GM12864 (cell line): Measurements from ENCODE around the gene PROZ.

Source experiments
- DNase-seq: peaks from one replicate; pipeline ENCODE4 v3.0.0-alpha.2; 2011; ENCODE audit warnings: low read depth
- H3K4me3 ChIP-seq: 2 replicates; pipeline ENCODE4 v1.5.1; 2011; ENCODE audit warnings: mild to moderate bottlenecking, low read depth, low read length, control low read depth
- CTCF ChIP-seq: IDR thresholded peaks from 2 replicates; pipeline ENCODE4 v1.5.1; 2011; ENCODE audit warnings: low read depth, mild to moderate bottlenecking, moderate library complexity, low read length, control low read depth, inconsistent platforms; ENCODE audit errors: missing control alignments

The PROZ gene

DNA sequence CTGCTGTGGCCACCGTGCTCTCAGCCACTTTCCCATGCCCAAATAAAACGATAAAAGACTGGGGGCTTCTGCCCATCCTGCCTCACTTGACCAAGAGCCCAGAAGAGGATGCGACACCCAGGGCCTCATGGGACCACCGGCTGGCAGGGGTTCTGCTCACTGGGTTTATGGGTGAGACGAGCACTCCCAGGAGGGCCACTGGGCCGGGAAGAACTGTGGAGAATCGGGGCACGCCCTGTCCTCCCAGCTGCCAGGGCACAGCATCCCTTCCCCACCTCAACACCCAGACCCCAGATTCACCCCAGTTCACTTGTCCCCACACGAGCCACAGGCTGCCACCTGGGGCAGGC is 40.6 kb upstream of the PROZ start:
- no peak for DNase-seq

DNA sequence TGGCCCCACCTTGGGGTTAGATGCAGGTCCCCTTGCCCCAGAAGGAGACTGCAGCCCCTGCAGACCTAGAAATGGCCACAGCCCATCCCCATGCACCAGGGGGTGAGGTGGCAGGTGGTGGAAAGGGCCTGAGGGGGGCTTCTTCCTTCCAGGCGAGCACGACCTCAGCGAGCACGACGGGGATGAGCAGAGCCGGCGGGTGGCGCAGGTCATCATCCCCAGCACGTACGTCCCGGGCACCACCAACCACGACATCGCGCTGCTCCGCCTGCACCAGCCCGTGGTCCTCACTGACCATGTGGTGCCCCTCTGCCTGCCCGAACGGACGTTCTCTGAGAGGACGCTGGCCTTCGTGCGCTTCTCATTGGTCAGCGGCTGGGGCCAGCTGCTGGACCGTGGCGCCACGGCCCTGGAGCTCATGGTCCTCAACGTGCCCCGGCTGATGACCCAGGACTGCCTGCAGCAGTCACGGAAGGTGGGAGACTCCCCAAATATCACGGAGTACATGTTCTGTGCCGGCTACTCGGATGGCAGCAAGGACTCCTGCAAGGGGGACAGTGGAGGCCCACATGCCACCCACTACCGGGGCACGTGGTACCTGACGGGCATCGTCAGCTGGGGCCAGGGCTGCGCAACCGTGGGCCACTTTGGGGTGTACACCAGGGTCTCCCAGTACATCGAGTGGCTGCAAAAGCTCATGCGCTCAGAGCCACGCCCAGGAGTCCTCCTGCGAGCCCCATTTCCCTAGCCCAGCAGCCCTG is 40.0 kb upstream of the PROZ start:
- no peak overlapping the region for H3K4me3 ChIP-seq
- no peak for TF ChIP-seq CTCF
- DNase-seq = no peak

More for the DNA sequence above, 40.6 kb upstream of the PROZ start:
- no peak for TF ChIP-seq CTCF
- no peak overlapping the region for H3K4me3 ChIP-seq

DNA sequence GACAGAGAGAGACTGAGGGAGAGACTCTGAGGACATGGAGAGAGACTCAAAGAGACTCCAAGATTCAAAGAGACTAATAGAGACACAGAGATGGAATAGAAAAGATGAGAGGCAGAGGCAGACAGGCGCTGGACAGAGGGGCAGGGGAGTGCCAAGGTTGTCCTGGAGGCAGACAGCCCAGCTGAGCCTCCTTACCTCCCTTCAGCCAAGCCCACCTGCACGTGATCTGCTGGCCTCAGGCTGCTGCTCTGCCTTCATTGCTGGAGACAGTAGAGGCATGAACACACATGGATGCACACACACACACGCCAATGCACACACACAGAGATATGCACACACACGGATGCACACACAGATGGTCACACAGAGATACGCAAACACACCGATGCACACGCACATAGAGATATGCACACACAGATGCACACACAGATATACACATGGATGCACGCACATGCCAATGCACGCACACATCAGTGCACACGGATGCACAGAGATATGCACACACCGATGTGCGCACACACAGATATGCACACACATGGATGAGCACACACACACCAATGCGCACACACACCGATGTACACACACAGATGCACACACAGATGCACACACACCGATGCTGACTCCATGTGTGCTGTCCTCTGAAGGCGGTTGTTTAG is 39.2 kb upstream of the PROZ start:
- TF ChIP-seq CTCF = no peak
- no peak for DNase-seq
- H3K4me3 ChIP-seq = no peak overlapping the region

DNA sequence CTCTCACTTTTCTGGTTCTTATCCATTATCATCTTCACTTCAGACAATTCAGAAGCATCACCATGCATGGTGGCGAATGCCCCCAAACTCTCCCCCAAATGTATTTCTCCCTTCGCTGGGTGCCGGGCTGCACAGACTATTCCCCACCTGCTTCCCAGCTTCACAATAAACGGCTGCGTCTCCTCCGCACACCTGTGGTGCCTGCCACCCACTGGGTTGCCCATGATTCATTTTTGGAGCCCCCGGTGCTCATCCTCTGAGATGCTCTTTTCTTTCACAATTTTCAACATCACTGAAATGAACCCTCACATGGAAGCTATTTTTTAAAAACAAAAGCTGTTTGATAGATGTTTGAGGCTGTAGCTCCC is 38.6 kb upstream of the PROZ start:
- no peak overlapping the region for H3K4me3 ChIP-seq
- DNase-seq = no peak
- no peak for TF ChIP-seq CTCF

DNA sequence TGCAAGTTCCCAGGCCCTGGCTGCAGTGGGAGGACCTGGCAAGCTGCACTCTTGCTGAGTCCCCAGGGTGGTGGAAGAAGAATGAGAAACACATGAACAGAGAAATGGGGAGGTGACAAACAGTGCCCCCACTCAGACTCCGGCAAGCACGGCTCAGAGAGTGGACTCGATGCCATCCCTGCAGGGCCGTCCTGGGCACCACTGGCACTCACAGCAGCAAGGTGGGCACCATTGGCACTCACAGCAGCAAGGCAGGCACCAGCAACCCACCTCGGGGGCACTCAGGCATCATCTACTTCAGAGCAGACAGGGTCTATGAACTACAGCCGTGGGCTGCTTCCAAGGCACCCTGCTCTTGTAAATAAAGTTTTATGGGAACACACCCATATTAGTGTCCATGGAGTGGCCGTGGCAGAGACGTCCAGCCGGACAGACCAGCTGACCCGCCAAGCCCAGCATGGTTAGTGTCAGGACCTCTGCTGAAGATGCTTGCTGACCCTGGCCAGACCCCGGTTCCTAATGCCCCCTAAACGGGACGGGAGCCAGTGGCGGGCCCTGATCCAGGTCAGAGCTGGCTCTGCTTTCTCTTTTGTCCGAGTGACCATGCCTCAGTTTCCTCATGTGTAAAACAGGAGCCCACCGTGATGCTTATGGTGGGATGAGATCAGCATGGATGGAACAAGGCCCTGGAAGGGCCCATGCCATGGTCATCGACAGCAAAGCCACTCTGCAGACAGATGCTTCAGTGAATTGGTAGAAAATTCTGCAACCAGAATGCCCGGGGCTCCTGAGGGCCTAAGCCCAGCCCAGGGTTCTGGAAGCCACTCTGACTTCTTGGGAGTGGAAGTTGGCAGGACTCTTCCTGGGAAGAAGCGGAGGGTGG is 37.9 kb upstream of the PROZ start:
- no peak for DNase-seq
- no peak for TF ChIP-seq CTCF
- H3K4me3 ChIP-seq = no peak overlapping the region

- no peak for DNase-seq
- H3K4me3 ChIP-seq = no peak overlapping the region
- TF ChIP-seq CTCF = no peak
Measured at GRCh38 chr13:113121183-113121927, 37.1 kb upstream of the PROZ start.
